ENCODE measurements around the gene SERPINB10.

DNA sequence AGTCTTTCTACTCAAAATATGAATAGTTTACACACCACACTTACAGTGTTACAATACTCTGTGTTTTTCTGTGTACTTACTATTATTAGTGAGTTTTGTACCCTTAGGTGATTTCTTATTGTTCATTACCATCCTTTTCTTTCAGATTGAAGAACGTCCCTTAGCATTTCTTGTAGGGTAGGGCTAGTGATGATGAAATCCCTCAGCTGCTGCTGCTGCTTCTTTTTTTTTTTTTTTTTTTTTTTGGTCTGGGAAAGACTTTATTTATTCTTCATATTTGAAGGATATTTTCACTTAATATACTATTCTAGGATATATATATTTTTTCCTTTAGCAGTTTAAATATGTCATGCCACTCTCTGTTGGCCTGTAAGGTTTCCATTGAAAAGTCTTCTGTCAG, 49.3 kb upstream of the SERPINB10 start:
- TF ChIP-seq POLR2A (IDR thresholded peaks at IDR 0.05), result no peak
- TF ChIP-seq EP300 (IDR thresholded peaks at IDR 0.05), result no peak
